Hepatocyte (in vitro differentiated cells): Measurements from ENCODE around the gene FTCD. TPM values are rescaled to one million over a fixed set of nuclear protein-coding genes. Genes with fewer than 3 reads are reported as not detected.

Experiments used
- DNase-seq: peaks from one replicate; pipeline ENCODE4 v3.0.0-alpha.2; 2016; ENCODE audit warnings: low spot score
- H2AFZ ChIP-seq: fragments of 200-600 bp; sonication (generic); 2 replicates; pipeline ENCODE4 v1.6.0; 2016; ENCODE audit warnings: antibody characterized with exemption, mild to moderate bottlenecking
- H3K27ac ChIP-seq: fragments of 200-600 bp; sonication (generic); 2 replicates; pipeline ENCODE4 v1.5.1; 2016; ENCODE audit warnings: mild to moderate bottlenecking
- H3K27me3 ChIP-seq: fragments of 200-600 bp; sonication (generic); 2 replicates; pipeline ENCODE4 v1.6.1; 2016
- H3K36me3 ChIP-seq: fragments of 200-600 bp; sonication (generic); replicated peaks from 2 replicates; pipeline ENCODE4 v1.5.1; 2016; ENCODE audit warnings: low read depth; ENCODE audit not compliant: insufficient read depth
- H3K4me1 ChIP-seq: fragments of 200-600 bp; sonication (generic); 2 replicates; pipeline ENCODE4 v1.5.1; 2016; ENCODE audit warnings: mild to moderate bottlenecking, moderate library complexity; ENCODE audit not compliant: insufficient read depth
- H3K4me2 ChIP-seq: fragments of 200-600 bp; sonication (generic); 2 replicates; pipeline ENCODE4 v1.6.0; 2016
- H3K4me3 ChIP-seq: fragments of 200-600 bp; sonication (generic); 2 replicates; pipeline ENCODE4 v1.5.1; 2016; ENCODE audit warnings: mild to moderate bottlenecking
- H3K79me2 ChIP-seq: fragments of 200-600 bp; sonication (generic); 2 replicates; pipeline ENCODE4 v1.6.0; 2017; ENCODE audit warnings: mild to moderate bottlenecking
- H3K9me2 ChIP-seq: fragments of 200-600 bp; sonication (generic); replicated peaks from 2 replicates; pipeline ENCODE4 v1.6.0; 2017; ENCODE audit warnings: mild to moderate bottlenecking; ENCODE audit not compliant: insufficient read depth
- H3K9me3 ChIP-seq: fragments of 200-600 bp; sonication (generic); 2 replicates; pipeline ENCODE4 v1.5.1; 2016; ENCODE audit warnings: low read depth, mild to moderate bottlenecking
- H4K20me1 ChIP-seq: fragments of 200-600 bp; sonication (generic); 2 replicates; pipeline ENCODE4 v1.6.0; 2016; ENCODE audit warnings: mild to moderate bottlenecking; ENCODE audit not compliant: insufficient read depth, poor library complexity, severe bottlenecking
- CTCF ChIP-seq: fragments of 200-600 bp; sonication (generic); IDR thresholded peaks from 2 replicates; pipeline ENCODE4 v1.5.1; 2016; ENCODE audit warnings: antibody characterized with exemption, mild to moderate bottlenecking; ENCODE audit not compliant: poor library complexity
- EZH2 ChIP-seq: fragments of 200-600 bp; sonication (generic); IDR thresholded peaks from 2 replicates; pipeline ENCODE4 v1.6.1; 2016; ENCODE audit warnings: antibody characterized with exemption, mild to moderate bottlenecking, borderline replicate concordance
- EZH2phosphoT487 ChIP-seq: fragments of 200-600 bp; sonication (generic); IDR thresholded peaks from one replicate; pipeline ENCODE4 v1.6.1; 2018; ENCODE audit warnings: antibody characterized with exemption, mild to moderate bottlenecking, low read depth, moderate library complexity; ENCODE audit not compliant: unreplicated experiment, severe bottlenecking
- WGBS: methylation state at CpG from one replicate; pipeline ENCODE4 v1.1.6; 2016; ENCODE audit warnings: low lambda C conversion rate; ENCODE audit errors: missing lambda C conversion rate; 5-methylcytosine and 5-hydroxymethylcytosine counted together
- polyA plus RNA-seq: library from polyadenylated mRNA; unstranded; fragments of >200 nt; fragmentation: Nextera tagmentation; extraction: Ambion mirVana; gene quantifications from 2 replicates; pipeline ENCODE4 v1.2.1, GENCODE V29; 2016
- total RNA-seq: library from RNA; depleted of rRNA; stranded (reverse); fragments of >200 nt; gene quantifications from 2 replicates; pipeline ENCODE4 v1.2.3, GENCODE V29; 2014

Gene FTCD
- total and polyA plus RNA-seq, 2 experiments from 2014 or later = 27.5 to 76.8 TPM

- H3K9me2 ChIP-seq = no peaks in the 10 kb centered on the region
- H4K20me1 ChIP-seq = no peaks in the 10 kb centered on the region
- no peak overlapping the region for H3K27ac ChIP-seq
- TF ChIP-seq EZH2phosphoT487 (no peak), EZH2 (no peak), CTCF (no peak)
- no peaks in the 10 kb centered on the region for H3K9me3 ChIP-seq
- no peaks in the 10 kb centered on the region for H3K27me3 ChIP-seq
- no peaks in the 10 kb centered on the region for H3K36me3 ChIP-seq
- no peak overlapping the region for H2AFZ ChIP-seq
- no peaks in the 10 kb centered on the region for H3K79me2 ChIP-seq
- WGBS = 98% methylated on average over 34 of the region's 34 CpGs
- no peak overlapping the region for H3K4me3 ChIP-seq
- DNase-seq = peak; percentile 2
- H3K4me1 ChIP-seq = peaks cover 5% of the 10 kb centered on the region
- no peak overlapping the region for H3K4me2 ChIP-seq
Observed at GRCh38 chr21:46194374-46195334, 39.3 kb upstream of the FTCD start.

- Histone ChIP-seq H2AFZ (no peak overlapping the region), H3K27ac (no peak overlapping the region), H3K4me2 (no peak overlapping the region), H3K9me3 (no peaks in the 10 kb centered on the region), H3K79me2 (no peaks in the 10 kb centered on the region), H3K4me3 (no peak overlapping the region), H3K36me3 (no peaks in the 10 kb centered on the region), H4K20me1 (no peaks in the 10 kb centered on the region), H3K9me2 (no peaks in the 10 kb centered on the region), H3K27me3 (no peaks in the 10 kb centered on the region), H3K4me1 (peaks cover 12% of the 10 kb centered on the region)
- TF ChIP-seq CTCF (no peak), EZH2 (no peak)
- DNase-seq = peak; percentile 2
- WGBS = 97% methylated on average over 10 of the region's 10 CpGs
Observed at GRCh38 chr21:46193829-46194373, 38.5 kb upstream of the FTCD start.

DNA sequence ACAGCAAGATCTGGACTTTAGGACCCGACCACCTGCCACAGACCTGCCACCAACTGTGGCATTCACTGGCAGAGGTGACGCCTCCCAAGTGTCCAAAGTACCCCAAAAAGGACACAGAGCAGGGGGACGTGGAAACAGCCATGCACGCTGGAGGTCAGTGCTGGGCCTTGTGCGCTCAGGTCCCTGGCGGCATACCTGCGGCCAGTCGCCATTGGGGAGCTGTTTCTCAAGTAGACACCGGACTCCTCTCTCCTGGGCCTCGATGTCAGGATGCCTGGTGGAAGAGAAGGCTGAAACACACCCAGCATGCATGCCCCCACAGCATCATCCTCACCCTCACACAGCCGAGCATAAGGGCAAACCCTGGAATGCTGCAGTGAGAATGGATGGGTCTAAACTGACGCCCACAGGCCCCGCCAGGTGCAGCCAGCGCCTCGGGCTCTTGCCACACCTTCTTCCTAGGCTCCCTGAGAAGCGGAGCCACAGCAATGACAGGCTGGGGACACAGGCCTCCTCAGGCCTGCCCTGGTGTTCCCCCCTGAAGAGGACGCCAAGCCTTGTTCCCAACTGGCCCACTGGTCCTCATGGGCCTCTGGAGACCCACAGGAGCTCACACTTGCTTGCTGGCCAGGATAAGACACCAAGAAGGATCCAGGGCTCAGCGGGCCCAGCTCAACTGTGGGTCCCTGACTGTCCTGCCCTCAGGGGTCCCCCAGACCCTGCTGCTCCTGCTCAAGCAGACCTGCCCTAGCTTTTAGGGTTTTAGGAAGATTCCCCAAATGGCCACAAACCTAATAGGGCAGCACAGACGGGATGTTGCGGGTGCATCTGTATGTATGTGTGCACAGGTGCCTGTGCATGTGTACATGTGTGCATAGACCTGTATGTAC, 36.6 kb upstream of the FTCD start:
- H3K9me2 ChIP-seq = no peaks in the 10 kb centered on the region
- H3K27me3 ChIP-seq = no peaks in the 10 kb centered on the region
- WGBS = 97% methylated on average over 20 of the region's 20 CpGs
- no peak overlapping the region for H3K4me2 ChIP-seq
- peak; percentile 3 for DNase-seq
- H2AFZ ChIP-seq = no peak overlapping the region
- H3K36me3 ChIP-seq = no peaks in the 10 kb centered on the region
- peaks cover 16% of the 10 kb centered on the region for H3K4me1 ChIP-seq
- TF ChIP-seq EZH2 = no peak
- TF ChIP-seq EZH2phosphoT487 = no peak
- TF ChIP-seq CTCF = no peak
- H4K20me1 ChIP-seq = no peaks in the 10 kb centered on the region
- no peaks in the 10 kb centered on the region for H3K79me2 ChIP-seq
- no peak overlapping the region for H3K4me3 ChIP-seq
- H3K27ac ChIP-seq = no peak overlapping the region
- no peaks in the 10 kb centered on the region for H3K9me3 ChIP-seq
